Stimulated activated CD8-positive, alpha-beta memory T cell treated with anti-CD3 and anti-CD28 coated beads, Interleukin-2, amount 100 ng/mL, for 1 hour (primary cell): ENCODE results near the gene ACSBG1.

Experiments
- DNase-seq, 2 donors: peaks; one replicate each; pipeline ENCODE4 v3.0.0-alpha.2; 2020; ENCODE audit warnings: low read depth in 2 of 2

Gene ACSBG1

GRCh38 chr15:78234515-78235040 is at the start of gene ACSBG1:
TSS of gene ACSBG1 (minus strand) at chr15:78234565. CDS start at chr15:78234501, 64 bp downstream.
- no peak for DNase-seq

DNA sequence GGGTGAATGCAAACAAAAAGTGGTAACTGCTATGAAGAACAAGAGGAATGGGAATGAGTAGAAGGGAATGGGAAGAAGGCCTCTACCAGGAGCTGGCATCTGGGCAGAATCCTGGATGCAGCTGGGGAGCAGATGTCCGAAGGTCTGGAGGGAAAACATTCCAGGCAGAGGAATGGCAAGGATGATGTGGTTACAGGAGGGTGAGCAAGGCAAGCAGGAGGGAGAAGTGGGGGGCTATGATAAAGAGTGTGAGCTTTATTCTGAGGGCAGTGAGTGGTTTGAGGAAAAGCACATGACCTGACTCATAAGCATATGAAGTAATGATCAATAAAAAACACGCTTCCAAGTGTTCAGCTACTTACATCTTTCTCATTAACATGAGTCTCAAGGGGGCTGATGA is 48.0 kb upstream of the ACSBG1 start:
- no peak for DNase-seq

DNA sequence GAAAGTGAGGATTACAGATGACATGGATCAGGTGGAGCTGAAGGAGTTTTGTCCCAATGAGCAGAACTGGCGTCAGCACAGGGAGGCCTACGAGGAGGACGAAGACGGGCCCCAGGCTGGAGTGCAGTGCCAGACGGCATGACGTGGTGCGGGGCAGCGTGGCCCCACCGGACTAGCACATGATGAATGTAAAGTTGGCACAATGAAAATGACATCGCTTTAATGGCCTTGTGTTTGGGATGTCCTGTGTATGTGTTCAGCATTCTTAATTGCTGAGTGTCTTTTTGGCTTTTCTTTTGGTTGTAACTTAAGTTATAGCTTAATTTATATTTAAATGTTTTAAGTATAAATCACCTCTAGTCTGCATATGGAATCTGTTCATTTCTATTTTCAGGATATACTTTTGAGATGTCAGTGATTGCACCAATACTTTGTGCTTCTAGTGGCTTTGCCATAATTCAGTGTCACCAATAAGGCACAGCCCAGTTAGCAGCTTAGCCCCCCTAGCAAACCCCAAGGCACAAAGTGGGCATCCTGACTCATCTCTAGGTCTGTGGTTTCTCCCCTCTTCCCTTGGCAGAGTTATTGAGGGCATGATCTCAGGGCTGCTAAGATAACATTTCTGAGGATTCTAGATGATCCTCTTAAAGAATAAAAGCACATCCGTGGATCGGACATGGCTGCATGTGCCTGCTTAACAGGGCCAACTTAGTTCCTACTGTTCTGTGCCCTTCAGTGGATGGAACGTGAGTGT is 46.1 kb upstream of the ACSBG1 start:
- DNase-seq = no peak

DNA sequence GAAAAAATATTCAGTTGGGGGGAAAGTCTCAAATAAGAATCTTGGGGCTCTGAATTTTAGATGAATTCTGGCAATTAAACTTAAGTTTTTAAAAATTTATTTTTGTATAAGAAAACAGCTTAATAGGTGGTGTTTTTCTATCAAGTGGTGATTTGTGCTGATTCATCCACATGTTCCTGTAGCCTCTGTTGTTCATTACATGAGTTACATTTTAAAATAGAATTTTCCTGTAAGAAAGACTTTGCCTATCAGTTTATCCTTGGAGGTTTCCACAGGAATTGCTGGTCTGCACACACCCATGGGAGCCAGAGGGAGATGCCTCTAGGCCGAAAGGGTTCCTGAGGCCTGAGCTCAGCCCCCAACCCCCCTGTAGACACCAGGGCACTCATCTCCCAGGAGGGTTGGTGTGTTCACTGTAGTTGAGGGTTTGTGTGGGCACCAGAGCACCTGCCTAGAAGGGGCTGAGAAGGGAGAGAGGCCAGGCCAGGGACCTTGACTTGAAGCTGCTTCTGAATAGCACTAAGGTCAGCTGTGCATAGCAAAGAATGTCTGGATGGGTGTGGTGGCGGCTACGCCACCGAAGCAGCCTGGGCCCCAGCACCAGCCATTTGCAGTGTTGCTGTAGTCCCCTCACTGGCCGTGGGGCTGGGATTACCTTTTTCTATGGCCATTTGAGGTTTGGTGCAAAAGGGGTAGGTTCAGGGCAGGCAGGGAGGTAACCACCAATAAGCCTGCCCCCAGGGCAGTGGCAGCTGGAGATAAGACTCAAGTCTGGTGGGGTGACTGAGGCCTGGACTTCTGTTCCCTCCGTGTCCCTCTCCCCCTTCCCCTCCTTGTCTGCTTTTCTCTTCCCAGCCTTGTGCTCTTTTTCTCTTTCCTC is 41.9 kb upstream of the ACSBG1 start:
- no peak for DNase-seq

DNA sequence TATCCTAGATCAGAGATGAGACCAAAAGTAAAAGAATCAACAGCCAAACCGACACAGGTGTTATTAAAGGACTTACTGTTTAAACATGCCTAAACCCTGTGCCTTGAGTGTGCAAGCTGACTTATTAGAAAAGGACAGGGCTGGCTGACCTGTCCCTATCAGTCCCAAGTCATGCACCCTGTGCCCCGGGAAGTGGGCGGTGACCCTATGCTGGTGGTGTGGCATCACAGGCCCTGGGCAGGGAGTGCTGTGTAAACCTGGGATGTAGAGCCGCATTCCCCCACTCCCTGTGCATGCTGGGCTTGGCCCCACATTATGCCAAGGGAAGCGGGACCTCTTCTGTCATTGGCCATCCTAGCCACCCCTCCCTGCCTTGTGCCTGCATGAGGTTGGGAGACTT is 40.6 kb upstream of the ACSBG1 start:
- no peak for DNase-seq

- no peak for DNase-seq
These were observed 38.4 kb upstream of the ACSBG1 start for GRCh38 chr15:78272776-78273175.

- no peak for DNase-seq
These were observed 38.0 kb upstream of the ACSBG1 start for GRCh38 chr15:78272316-78272715.

GRCh38 chr15:78266806-78267205 is 32.4 kb upstream of the ACSBG1 start:
- DNase-seq = no peak

DNA sequence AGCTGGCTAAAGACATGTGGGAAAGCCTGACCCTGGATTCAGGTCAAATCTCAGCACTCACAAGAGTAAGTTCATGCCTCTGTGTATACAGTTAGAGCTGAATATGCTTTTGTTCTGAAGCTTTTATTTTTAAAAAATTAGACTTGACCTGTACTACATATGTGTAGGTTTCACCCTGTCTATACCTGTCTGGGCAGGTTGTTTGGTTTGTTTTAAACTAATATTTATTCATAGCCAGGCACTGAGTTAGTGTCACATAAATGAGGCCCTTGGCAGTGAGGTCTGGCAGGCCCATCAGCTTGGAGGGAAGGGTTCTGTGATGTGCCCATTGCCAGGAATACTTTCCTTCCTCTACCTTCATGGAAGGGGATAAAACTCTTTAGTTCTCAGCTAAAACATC is 31.9 kb upstream of the ACSBG1 start:
- no peak for DNase-seq

GRCh38 chr15:78265752-78266224 is 31.4 kb upstream of the ACSBG1 start:
- DNase-seq = no peak

- DNase-seq = no peak
These were observed 30.7 kb upstream of the ACSBG1 start for GRCh38 chr15:78265137-78265460.

- DNase-seq = peak; percentile 20 to 34
These were observed 30.2 kb upstream of the ACSBG1 start, which contains the start of gene DNAJA4 for GRCh38 chr15:78264304-78265136. TSS of gene DNAJA4 (plus strand) at chr15:78264562. CDS start at chr15:78264764, 202 bp downstream.

DNA sequence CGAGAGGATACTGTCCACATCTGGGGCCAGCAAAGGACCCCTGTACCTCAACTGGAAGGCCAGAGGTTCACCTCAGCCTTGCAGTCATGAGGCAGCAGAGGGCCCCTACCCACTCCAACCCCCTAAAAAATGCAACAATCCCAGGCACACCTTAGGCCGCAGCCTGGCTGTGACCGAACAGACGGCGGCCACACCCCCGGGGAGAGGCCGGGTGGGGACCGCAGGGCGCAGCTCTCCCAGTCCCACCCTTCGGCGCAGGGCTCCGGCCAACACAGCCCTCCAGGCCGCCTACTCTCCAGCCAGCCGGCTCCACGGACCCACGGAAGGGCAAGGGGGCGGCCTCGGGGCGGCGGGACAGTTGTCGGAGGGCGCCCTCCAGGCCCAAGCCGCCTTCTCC is 29.5 kb upstream of the ACSBG1 start:
- no peak for DNase-seq

DNA sequence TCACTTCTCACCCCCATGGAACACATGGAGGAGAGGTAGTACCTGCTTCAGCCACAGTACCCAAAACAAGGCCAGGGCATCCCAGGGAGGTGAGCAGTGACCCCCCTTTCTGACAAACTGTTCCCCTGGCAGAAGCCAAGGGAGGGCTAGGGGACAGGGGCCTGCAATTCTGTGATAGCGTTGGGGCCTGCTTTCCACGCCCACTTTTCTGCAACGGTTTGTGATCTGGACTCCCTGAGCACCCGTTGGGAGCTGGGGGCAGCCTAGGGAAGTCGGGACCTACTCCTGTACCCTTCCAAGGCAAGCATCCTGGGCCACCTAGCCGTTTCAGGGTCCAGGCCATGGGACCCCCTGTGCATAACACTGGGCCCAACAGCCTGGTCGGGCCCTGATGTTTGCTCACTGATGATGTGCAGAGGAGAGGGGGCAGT is 29.0 kb upstream of the ACSBG1 start:
- DNase-seq = no peak

DNA sequence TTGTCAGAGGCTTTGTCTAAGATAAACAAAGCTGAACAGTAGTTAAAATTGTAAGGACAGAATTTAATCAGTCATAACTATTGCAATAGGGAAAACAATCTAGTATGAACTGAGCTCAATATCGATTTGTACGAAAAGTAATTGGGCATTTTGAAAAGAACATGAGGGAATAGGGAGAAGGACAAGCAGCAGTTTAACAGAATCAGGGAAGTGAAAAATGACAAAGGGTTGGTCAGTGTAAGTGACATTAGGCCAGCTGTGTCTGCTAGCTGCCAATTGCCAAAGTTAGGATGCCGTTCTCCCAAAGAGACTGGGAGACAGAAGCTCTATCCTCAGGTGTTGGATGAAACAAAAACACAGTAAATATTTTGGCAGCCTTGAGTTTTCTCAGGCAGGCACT is 26.7 kb upstream of the ACSBG1 start:
- no peak for DNase-seq

- no peak for DNase-seq
These were observed 26.1 kb upstream of the ACSBG1 start for GRCh38 chr15:78260489-78260888.

DNA sequence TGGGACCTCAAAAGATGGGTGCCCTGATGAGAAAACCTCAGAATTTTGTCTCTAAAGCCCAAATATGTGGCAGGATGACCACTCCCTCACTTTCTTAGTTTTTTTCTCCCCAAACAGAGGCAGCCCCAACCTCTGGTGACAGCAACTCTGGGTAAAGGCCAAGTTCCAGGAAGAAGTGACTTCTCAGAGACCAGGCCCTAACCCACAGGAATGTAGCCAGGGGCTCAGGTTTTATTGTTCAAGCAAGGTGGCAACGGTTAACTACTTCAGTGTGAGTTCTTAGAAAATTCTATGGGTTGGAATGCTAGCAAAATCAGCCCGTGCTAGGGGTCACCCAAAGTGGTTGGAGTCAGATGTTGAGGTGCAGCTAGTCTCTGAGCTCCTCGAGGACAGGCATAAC is 24.9 kb upstream of the ACSBG1 start:
- no peak for DNase-seq

DNA sequence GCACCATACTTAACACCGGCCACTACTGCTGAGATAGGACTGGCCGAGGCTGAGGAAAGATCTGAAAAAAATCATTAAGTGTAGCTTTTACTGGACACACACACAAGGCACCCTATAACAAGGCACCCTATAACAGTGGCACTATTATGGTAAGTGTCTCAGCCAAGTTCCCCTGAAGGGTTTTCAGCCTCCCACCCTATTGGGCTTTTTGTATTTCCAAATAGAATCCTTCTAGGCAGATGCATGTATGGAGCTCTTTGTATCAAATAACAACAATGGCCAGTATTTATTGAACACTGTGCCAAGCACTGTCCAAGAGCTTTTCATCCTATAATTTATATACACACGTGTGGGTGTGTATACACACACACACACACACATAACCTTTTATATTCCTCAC is 23.3 kb upstream of the ACSBG1 start:
- no peak for DNase-seq

DNA sequence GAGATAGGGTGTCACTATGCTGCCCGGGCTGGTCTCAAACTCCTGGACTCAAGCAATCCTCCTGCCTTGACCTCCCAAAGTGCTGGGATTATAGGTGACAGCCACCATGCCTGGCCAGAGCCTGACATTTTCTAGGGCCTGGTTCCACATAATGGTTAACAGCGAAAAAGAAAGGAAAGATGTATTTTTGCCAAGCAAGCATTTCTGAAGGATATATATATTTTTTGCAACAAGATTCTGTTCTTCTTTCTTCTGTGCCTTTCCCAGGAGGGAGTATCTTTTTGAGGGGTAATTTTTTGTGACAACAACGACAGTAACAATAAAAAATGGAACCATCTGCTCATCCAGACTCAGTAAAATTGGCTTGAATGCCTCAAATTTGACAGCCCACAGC is 21.7 kb upstream of the ACSBG1 start:
- DNase-seq = no peak

DNA sequence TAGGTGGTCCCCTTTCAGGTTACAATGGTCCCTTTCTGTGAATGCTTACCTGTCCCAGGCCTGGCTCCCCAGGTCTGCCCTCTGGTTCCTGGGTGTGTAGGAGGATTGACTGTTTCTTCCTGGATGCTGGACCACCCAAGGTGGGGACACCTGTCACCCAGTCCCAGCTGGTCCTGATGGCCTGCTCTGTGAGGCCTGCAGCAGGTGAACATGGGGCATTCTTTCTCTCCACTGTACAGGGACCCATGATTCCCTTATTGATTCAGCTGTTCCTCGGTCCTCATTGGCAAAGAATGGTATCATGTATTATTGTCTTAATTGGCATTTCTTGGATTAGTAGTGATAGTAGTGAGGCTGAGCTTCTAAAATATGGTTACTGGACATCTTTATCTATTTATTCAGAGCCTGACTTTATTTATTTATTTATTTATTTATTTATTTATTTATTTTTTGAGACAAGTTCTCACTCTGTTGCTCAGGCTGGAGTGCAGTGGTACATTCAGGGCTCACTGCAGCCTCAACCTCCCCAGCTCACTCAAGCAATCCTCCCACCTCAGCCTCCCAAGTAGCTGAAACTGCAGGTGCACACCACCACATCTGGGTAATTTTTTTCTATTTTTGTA is 21.2 kb upstream of the ACSBG1 start:
- DNase-seq = no peak

GRCh38 chr15:78251136-78251535 is 16.8 kb upstream of the ACSBG1 start:
- DNase-seq = no peak
